B cell (primary cell): ENCODE results near the gene TEAD1.

Experiments used
- CTCF ChIP-seq: fragments of 200-600 bp; IDR thresholded peaks from one replicate; pipeline ENCODE4 v1.8.0; 2022; ENCODE audit warnings: antibody characterized with exemption, mild to moderate bottlenecking
- EZH2 ChIP-seq: IDR thresholded peaks from 2 replicates; pipeline ENCODE4 v1.6.1; 2012; ENCODE audit warnings: borderline replicate concordance, low read depth, mild to moderate bottlenecking, moderate library complexity, low read length; ENCODE audit not compliant: insufficient read depth, poor library complexity, severe bottlenecking

GRCh38 chr11:12962306-12962705 lies 288.1 kb downstream of the TEAD1 start:
- TF ChIP-seq CTCF (no peak), EZH2 (no peak)
